H9 (cell line): ENCODE measurements around the gene CHN2. TPM values are rescaled to one million over a fixed set of nuclear protein-coding genes. Genes with fewer than 3 reads are reported as not detected.

ENCODE experiments used
- DNase-seq: peaks from one replicate; pipeline ENCODE4 v3.0.0-alpha.2; 2017
- H2AFZ ChIP-seq: one replicate; pipeline ENCODE4 v1.6.1; 2013; ENCODE audit warnings: mild to moderate bottlenecking, low read length, control low read depth, moderate library complexity
- H2AK5ac ChIP-seq: 2 replicates; pipeline ENCODE4 v1.6.1; 2013; ENCODE audit warnings: low read length, control low read depth, mixed read lengths; ENCODE audit not compliant: insufficient read length
- H2BK120ac ChIP-seq: one replicate; pipeline ENCODE4 v1.6.1; 2013; ENCODE audit warnings: low read depth, mild to moderate bottlenecking, low read length, control low read depth, inconsistent platforms; ENCODE audit not compliant: poor library complexity, severe bottlenecking
- H2BK12ac ChIP-seq: 2 replicates; pipeline ENCODE4 v1.6.1; 2013; ENCODE audit warnings: low read length, control low read depth, mixed read lengths, low read depth; ENCODE audit not compliant: insufficient read length
- H2BK15ac ChIP-seq: 2 replicates; pipeline ENCODE4 v1.6.1; 2013; ENCODE audit warnings: low read depth, low read length, control low read depth
- H2BK20ac ChIP-seq: one replicate; pipeline ENCODE4 v1.6.1; 2013; ENCODE audit warnings: low read depth, mild to moderate bottlenecking, low read length, control low read depth, inconsistent platforms; ENCODE audit not compliant: poor library complexity, severe bottlenecking
- H2BK5ac ChIP-seq: 2 replicates; pipeline ENCODE4 v1.6.1; 2013; ENCODE audit warnings: low read length, control low read depth, mixed read lengths; ENCODE audit not compliant: insufficient read length
- H3K14ac ChIP-seq: 2 replicates; pipeline ENCODE4 v1.6.1; 2013; ENCODE audit warnings: low read length, control low read depth; ENCODE audit not compliant: insufficient read depth
- H3K18ac ChIP-seq: 2 replicates; pipeline ENCODE4 v1.6.1; 2013; ENCODE audit warnings: low read depth, mild to moderate bottlenecking, mixed read lengths, low read length, control low read depth; ENCODE audit not compliant: insufficient read length
- H3K23ac ChIP-seq: 2 replicates; pipeline ENCODE4 v1.6.1; 2013; ENCODE audit warnings: low read length, control low read depth, mixed read lengths, low read depth; ENCODE audit not compliant: insufficient read length
- H3K23me2 ChIP-seq: 2 replicates; pipeline ENCODE4 v1.6.1; 2013; ENCODE audit warnings: low read depth, mild to moderate bottlenecking, mixed read lengths, low read length, control low read depth; ENCODE audit not compliant: insufficient read length, poor library complexity, severe bottlenecking
- H3K27ac ChIP-seq: 2 replicates; pipeline ENCODE4 v1.5.1; 2013; ENCODE audit warnings: low read length, control low read depth, mixed read lengths, low read depth; ENCODE audit not compliant: insufficient read length
- H3K27me3 ChIP-seq: 2 replicates; pipeline ENCODE4 v1.6.1; 2013; ENCODE audit warnings: low read length, control low read depth, inconsistent platforms; ENCODE audit not compliant: insufficient read depth
- H3K4ac ChIP-seq: 2 replicates; pipeline ENCODE4 v1.6.1; 2013; ENCODE audit warnings: low read depth, mild to moderate bottlenecking, control low read depth, inconsistent platforms, low read length, moderate library complexity
- H3K4me1 ChIP-seq: 2 replicates; pipeline ENCODE4 v1.6.1; 2013; ENCODE audit warnings: low read length, control low read depth, inconsistent platforms; ENCODE audit not compliant: insufficient read depth
- H3K4me2 ChIP-seq: 2 replicates; pipeline ENCODE4 v1.6.1; 2013; ENCODE audit warnings: low read length, control low read depth, mixed read lengths; ENCODE audit not compliant: insufficient read length, insufficient read depth
- H3K56ac ChIP-seq: 2 replicates; pipeline ENCODE4 v1.6.1; 2013; ENCODE audit warnings: low read depth, mild to moderate bottlenecking, mixed read lengths, low read length, control low read depth; ENCODE audit not compliant: insufficient read length
- H3K79me1 ChIP-seq: 2 replicates; pipeline ENCODE4 v1.6.1; 2013; ENCODE audit warnings: low read depth, mild to moderate bottlenecking, moderate library complexity, low read length, control low read depth, inconsistent platforms; ENCODE audit not compliant: insufficient read depth, poor library complexity, severe bottlenecking
- H3K79me2 ChIP-seq: 2 replicates; pipeline ENCODE4 v1.6.1; 2013; ENCODE audit warnings: low read length, control low read depth, inconsistent platforms; ENCODE audit not compliant: insufficient read depth
- H3K9ac ChIP-seq: 2 replicates; pipeline ENCODE4 v1.6.1; 2013; ENCODE audit warnings: low read length, control low read depth, mixed read lengths; ENCODE audit not compliant: insufficient read length; ENCODE audit errors: extremely low read depth
- H3K9me3 ChIP-seq: one replicate; pipeline ENCODE4 v1.6.1; 2013; ENCODE audit warnings: low read depth, low read length, inconsistent platforms; ENCODE audit not compliant: control insufficient read depth
- H3T11ph ChIP-seq: one replicate; pipeline ENCODE4 v1.6.1; 2013; ENCODE audit warnings: mild to moderate bottlenecking, low read length, control low read depth, inconsistent platforms
- H4K20me1 ChIP-seq: one replicate; pipeline ENCODE4 v1.6.1; 2013; ENCODE audit not compliant: control insufficient read depth, insufficient read length, insufficient read depth
- H4K5ac ChIP-seq: 2 replicates; pipeline ENCODE4 v1.6.1; 2013; ENCODE audit warnings: low read depth, mild to moderate bottlenecking, mixed read lengths, low read length, control low read depth; ENCODE audit not compliant: insufficient read length
- H4K8ac ChIP-seq: replicated peaks from 2 replicates; pipeline ENCODE4 v1.6.1; 2013; ENCODE audit warnings: low read length, control low read depth, mixed read lengths, low read depth; ENCODE audit not compliant: insufficient read length
- H4K91ac ChIP-seq: 2 replicates; pipeline ENCODE4 v1.6.1; 2013; ENCODE audit warnings: low read depth, mild to moderate bottlenecking, moderate library complexity, mixed read lengths, low read length, control low read depth; ENCODE audit not compliant: insufficient read length
- H3K27ac Mint-ChIP-seq, 3 experiments: 2 replicates in 2 of 3; 3 replicates in 1 of 3; pipeline ENCODE4 v1.8.0; 2020 to 2021; ENCODE audit warnings: mixed read lengths in 3 of 3, mild to moderate bottlenecking in 1 of 3, moderate library complexity in 1 of 3
- H3K27me3 Mint-ChIP-seq: 2 replicates; pipeline ENCODE4 v1.8.0; 2021; ENCODE audit warnings: low read depth, mild to moderate bottlenecking, moderate library complexity, mixed read lengths
- H3K36me3 Mint-ChIP-seq, 3 experiments: 2 replicates in 2 of 3; 3 replicates in 1 of 3; pipeline ENCODE4 v1.8.0; 2020 to 2021; ENCODE audit warnings: low read depth in 3 of 3, mixed read lengths in 3 of 3; ENCODE audit not compliant: insufficient read depth in 1 of 3
- H3K4me1 Mint-ChIP-seq, 2 experiments: 2 replicates each; pipeline ENCODE4 v1.8.0; 2020; ENCODE audit warnings: mixed read lengths in 2 of 2
- H3K4me3 Mint-ChIP-seq, 2 experiments: 2 replicates in 1 of 2; 3 replicates in 1 of 2; pipeline ENCODE4 v1.8.0; 2020 to 2021; ENCODE audit warnings: mild to moderate bottlenecking in 2 of 2, mixed read lengths in 2 of 2, moderate library complexity in 1 of 2
- H3K9me3 Mint-ChIP-seq, 2 experiments: 2 replicates in 1 of 2; 3 replicates in 1 of 2; pipeline ENCODE4 v1.8.0; 2020; ENCODE audit warnings: mild to moderate bottlenecking in 2 of 2, mixed read lengths in 2 of 2, moderate library complexity in 1 of 2
- CTCF ChIP-seq: fragments of 200-600 bp; sonication (generic); conservative IDR thresholded peaks from 3 replicates; pipeline ENCODE4 v1.8.0; 2021; ENCODE audit warnings: antibody characterized with exemption, mild to moderate bottlenecking
- WGBS: extraction: QIAGEN DNeasy Blood & Tissue Kit; methylation state at CpG from one replicate; pipeline ENCODE4 v1.1.7; 2013; ENCODE audit warnings: missing lambda C conversion rate, low lambda C conversion rate, mixed read lengths; ENCODE audit not compliant: insufficient read length; ENCODE audit errors: extremely low coverage; 5-methylcytosine and 5-hydroxymethylcytosine counted together
- total RNA-seq: library from RNA; stranded (reverse); gene quantifications from 2 replicates; pipeline ENCODE4 v1.2.1, GENCODE V29; 2021

CHN2 gene
- total RNA-seq, 1 experiment from 2014 or later: 3.3 TPM

GRCh38 chr7:29163854-29164253 is 30.7 kb upstream of the CHN2 start:
- H4K20me1 ChIP-seq: no peaks in the 10 kb centered on the region
- H3K27ac ChIP-seq: no peak overlapping the region
- H3K4me1 ChIP-seq: no peaks in the 10 kb centered on the region
- H2BK15ac ChIP-seq: no peak overlapping the region
- no peak overlapping the region for H3K4ac ChIP-seq
- no peaks in the 10 kb centered on the region for H3K4me1 Mint-ChIP-seq
- H4K8ac ChIP-seq: no peak overlapping the region
- H3K23me2 ChIP-seq: no peaks in the 10 kb centered on the region
- no peak overlapping the region for H3K9ac ChIP-seq
- no peak overlapping the region for H2AFZ ChIP-seq
- H3K18ac ChIP-seq: no peak overlapping the region
- H3K27ac Mint-ChIP-seq: no peak overlapping the region
- H3K56ac ChIP-seq: no peak overlapping the region
- H3K36me3 Mint-ChIP-seq: peaks cover 0 to 8% (median 0%) of the 10 kb centered on the region in 3 experiments; a peak in 2 of 7 replicates
- no peak for TF ChIP-seq CTCF
- no peak overlapping the region for H4K5ac ChIP-seq
- no peaks in the 10 kb centered on the region for H3K79me2 ChIP-seq
- H3K14ac ChIP-seq: no peak overlapping the region
- peaks cover 4 to 9% of the 10 kb centered on the region in 2 experiments; a peak in 3 of 5 replicates for H3K9me3 Mint-ChIP-seq
- H3T11ph ChIP-seq: no peak overlapping the region
- no peaks in the 10 kb centered on the region for H3K27me3 Mint-ChIP-seq
- no peak overlapping the region for H2BK5ac ChIP-seq
- H3K27me3 ChIP-seq: no peaks in the 10 kb centered on the region
- H3K23ac ChIP-seq: no peak overlapping the region
- H4K91ac ChIP-seq: no peak overlapping the region
- no peaks in the 10 kb centered on the region for H3K9me3 ChIP-seq
- no peaks in the 10 kb centered on the region for H3K79me1 ChIP-seq
- WGBS: no CpG with 5 or more reads among the region's 3 CpGs
- no peak overlapping the region for H2BK120ac ChIP-seq
- H2AK5ac ChIP-seq: no peak overlapping the region
- no peak overlapping the region for H2BK20ac ChIP-seq
- no peak for DNase-seq
- no peak overlapping the region for H3K4me3 Mint-ChIP-seq
- H3K4me2 ChIP-seq: no peak overlapping the region
- H2BK12ac ChIP-seq: no peak overlapping the region
